HS-5 (cell line): ENCODE data around the gene SYNE1.
A peak's percentile ranks its signal among the peaks of the same experiment; 100 is the strongest.
"Not testable (repeated sequence)": the region's sequence is repeated elsewhere in the genome, so short reads cannot be mapped to it uniquely, and the experiment has no call there.

ENCODE experiments used
- DNase-seq: peaks from one replicate; pipeline ENCODE4 v3.0.0-alpha.2; 2012; ENCODE audit warnings: low read depth

SYNE1 gene

DNA sequence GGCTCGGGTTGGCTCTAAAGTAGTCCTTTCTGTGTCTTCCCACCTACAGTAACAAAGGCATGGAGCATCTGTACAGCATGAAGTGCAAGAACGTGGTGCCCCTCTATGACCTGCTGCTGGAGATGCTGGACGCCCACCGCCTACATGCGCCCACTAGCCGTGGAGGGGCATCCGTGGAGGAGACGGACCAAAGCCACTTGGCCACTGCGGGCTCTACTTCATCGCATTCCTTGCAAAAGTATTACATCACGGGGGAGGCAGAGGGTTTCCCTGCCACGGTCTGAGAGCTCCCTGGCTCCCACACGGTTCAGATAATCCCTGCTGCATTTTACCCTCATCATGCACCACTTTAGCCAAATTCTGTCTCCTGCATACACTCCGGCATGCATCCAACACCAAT, 538.5 kb downstream of the SYNE1 start:
- no peak for DNase-seq

DNA sequence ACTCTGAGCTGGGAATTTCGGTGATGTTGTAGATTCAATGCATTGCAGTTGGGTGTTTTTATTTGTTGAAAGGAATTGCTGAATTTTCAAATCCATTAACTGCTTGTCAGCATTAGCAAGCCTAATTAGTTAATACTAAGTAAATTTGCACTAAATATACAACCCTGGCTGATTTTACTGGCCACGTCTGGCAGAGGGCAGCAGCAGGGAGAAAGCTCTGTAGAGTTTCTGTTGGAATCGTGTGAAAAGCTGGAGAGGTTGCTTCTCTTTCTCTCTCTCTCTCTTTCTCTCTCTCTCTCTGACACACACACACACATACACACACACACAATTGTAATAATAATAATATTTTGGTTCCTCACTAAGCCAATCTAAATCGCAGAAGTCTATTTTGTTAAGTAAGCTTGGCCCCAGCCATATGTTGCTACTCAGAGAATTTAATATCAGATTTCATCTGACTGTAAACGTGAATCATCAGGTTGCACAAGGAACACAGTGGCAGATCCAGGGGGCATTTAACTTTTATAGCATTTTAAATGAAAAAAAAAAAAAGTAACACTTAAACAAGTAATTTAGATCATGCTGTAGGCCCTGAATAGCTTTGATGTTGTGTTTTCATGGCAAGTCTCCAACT, 540.2 kb downstream of the SYNE1 start:
- peak; percentile 77 for DNase-seq

DNA sequence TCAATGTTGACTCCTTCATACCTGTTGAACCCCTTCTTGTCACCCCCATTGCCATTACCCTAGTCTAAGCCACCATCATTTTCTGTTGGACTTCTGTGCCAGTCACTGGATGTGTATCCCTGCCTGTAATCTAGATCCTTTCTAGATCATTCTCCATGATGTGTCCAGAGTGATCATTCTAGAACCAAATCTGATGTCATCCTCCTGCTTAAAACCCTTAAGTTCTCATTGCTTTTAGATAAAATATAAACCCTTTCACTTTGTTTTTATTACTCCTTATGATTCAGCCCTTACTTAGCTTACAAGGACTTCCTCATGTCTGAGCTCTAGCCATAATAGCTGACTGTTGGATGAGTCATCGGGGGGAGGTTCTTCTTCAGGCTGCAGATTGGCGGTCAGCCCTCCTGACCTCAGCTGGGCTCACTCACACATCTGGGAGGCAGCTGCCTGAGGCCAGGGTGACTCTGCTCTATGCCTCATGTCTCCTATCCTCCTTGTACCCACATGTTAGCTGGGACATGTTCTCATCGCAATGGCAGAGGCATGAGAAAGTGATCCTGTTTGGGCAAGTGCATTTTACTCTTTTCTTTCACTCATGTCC, 542.1 kb downstream of the SYNE1 start:
- DNase-seq = peak; percentile 99

DNA sequence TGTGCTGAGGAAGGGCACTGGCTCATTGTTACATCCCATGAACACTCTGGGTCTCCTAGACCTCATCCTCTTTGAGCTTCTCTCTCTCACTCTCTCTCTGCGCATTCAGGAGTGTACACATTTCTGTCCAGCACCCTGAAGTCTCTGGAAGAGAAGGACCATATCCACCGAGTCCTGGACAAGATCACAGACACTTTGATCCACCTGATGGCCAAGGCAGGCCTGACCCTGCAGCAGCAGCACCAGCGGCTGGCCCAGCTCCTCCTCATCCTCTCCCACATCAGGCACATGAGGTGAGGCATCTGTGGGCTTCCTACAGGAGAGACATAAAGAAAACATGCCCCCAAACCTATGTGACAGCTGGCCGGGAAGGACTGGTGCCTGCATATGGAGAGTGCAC, 542.9 kb downstream of the SYNE1 start:
- DNase-seq = no peak

DNA sequence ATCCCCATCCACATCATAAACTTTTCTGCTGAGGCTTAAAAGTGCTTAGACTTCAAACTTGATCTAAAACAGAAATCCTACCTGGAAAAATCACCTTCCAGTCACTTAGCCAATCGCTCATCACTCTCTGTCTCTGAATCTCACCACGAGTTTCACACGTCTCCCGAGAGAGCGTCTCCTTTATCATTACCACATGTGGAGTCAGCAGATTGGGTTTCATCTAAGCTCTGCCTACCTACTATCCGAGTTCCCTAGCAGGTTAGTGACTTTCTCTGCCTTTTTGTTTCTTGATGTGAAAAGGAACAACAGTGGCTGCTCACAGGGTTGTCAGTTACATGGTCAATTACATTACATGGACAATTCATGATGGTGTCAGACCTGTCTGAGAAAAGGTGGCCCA, 543.5 kb downstream of the SYNE1 start:
- DNase-seq = no peak

DNA sequence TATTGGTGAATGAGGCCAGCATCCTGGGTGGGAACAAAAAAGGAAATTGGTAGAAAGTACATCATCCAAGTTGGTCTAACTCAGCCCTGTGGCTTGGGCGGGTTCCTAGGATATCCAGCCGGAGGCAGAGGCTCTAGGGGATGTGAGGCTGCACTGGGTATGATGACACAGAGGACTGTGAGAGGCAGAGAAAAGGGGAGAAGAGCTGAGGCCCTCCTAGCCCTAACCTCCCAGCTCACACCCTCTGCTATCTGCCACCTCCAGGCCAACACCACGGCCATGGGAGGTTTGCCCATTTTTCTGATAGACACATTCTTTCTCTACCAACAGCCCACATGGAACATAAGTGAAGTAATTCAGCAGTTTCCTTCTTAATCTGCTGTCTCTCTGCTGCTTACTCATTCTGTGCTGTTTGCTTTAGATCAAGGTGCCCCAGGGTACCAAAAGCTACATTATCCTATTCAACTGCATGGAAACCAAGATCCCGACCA, 545.3 kb downstream of the SYNE1 start:
- no peak for DNase-seq

GRCh38 chr6:152091201-152091600, 546.0 kb downstream of the SYNE1 start:
- no peak for DNase-seq

GRCh38 chr6:152089992-152090391, 547.2 kb downstream of the SYNE1 start:
- DNase-seq = peak; percentile 41

DNA sequence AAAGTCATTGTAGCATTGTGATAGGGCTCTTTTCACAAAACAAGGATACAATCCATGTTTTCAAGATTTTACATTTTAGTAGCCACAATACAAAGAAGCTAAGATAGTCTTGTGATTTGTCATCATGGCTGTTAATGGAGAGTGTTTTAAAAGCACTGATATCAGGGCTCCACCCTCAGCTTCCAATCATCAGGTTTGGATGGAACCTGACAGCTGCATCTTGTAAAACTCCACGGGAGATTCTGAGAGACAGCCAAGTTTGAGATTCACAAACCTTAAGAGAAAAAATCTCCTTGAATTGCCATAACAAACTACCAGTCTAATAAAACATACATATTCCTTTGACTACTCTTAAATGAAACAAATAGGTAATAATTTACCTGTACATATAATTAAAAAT, 549.5 kb downstream of the SYNE1 start:
- no peak for DNase-seq

DNA sequence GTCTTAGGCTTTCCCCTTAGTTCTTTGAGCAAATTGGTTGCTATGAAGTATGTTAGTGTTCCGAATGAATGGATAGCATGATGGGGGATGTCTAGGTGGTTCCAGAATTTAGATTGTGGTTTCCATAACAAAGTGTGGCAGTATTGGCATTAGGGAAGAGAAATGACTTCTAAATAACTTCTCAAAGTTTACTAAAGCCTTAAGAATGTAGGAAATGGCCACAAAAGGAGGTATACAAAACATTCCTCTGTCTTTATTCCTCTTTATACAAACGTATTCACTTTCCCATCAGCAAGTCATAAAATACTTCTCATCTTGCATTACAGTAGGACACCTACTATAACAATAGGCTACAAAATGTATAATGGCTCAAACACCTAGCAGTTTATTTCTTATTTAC, 550.1 kb downstream of the SYNE1 start:
- no peak for DNase-seq

GRCh38 chr6:152086223-152086873, 550.8 kb downstream of the SYNE1 start:
- DNase-seq = no peak

GRCh38 chr6:152085451-152085921, 551.7 kb downstream of the SYNE1 start:
- DNase-seq = no peak

DNA sequence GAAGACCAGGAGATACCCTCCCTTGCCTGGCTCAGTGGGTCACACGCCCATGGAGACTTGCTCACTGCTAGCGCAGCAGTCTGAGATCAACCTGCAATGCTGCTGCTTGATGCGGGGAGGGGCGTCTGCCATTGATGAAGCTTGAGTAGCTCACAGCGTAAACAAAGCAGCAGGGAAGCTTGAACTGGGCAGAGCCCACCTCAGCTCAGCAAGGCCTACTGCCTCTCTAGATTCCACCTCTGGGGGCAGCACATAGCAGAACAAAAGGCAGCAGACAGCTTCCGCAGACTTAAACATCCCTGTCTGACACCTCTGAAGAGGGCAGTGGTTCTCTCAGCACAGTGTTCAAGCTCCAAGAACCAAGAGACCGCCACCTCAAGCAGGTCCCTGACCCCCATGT, 558.4 kb downstream of the SYNE1 start:
- DNase-seq = no peak

- DNase-seq = no peak
These were observed 559.2 kb downstream of the SYNE1 start for GRCh38 chr6:152078001-152078400.

DNA sequence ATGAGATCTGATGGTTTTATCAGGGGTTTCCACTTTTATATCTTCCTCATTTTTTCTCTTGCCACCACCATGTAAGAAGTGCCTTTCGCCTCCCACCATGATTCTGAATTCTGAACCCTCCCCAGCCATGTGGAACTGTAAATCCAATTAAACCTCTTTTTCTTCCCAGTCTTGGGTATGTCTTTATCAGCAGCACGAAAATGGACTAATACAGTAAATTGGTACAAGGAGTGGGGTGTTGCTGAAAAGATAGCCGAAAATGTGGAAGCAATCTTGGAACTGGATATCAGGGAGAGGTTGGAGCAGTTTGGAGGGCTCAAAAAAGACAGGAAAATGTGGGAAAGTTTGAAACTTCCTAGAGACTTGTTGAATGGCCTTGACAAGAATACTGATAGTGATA, 560.9 kb downstream of the SYNE1 start:
- not testable (repeated sequence) for DNase-seq

GRCh38 chr6:152071843-152072242, 565.3 kb downstream of the SYNE1 start:
- no peak for DNase-seq
